ENCODE data around the gene YIPF1.

Gene YIPF1

GRCh38 chr1:53889304-53890298 is at the start of gene YIPF1:
Gene YIPF1 (minus strand): TSS chr1:53889797. CDS start chr1:53888937, 860 bp downstream.
- Mint-ChIP-seq H3K36me3 (ENCODE audit: low read depth) (peaks cover 21% of the 10 kb centered on the region), H3K9me3 (no peaks in the 10 kb centered on the region), H3K27ac (peak within 1 kb of the TSS; percentile 83), H3K27me3 (ENCODE audit: low read depth) (no peaks in the 10 kb centered on the region), H3K4me3 (peak within 1 kb of the TSS; percentile 96), H3K4me1 (ENCODE audit: low read depth) (peaks cover 28% of the 10 kb centered on the region)

- no peaks in the 10 kb centered on the region for H3K27me3 Mint-ChIP-seq (ENCODE audit: low read depth)
- no peak overlapping the region for H3K27ac Mint-ChIP-seq
- peaks cover 14% of the 10 kb centered on the region for H3K9me3 Mint-ChIP-seq
- H3K36me3 Mint-ChIP-seq (ENCODE audit: low read depth), result peaks cover 58% of the 10 kb centered on the region
- no peak overlapping the region for H3K4me3 Mint-ChIP-seq
- H3K4me1 Mint-ChIP-seq (ENCODE audit: low read depth), result peaks cover 14% of the 10 kb centered on the region
These were observed 48.7 kb upstream of the YIPF1 start for GRCh38 chr1:53938136-53938830.

- Mint-ChIP-seq H3K9me3 (peaks cover 19% of the 10 kb centered on the region), H3K27me3 (ENCODE audit: low read depth) (no peaks in the 10 kb centered on the region), H3K4me1 (ENCODE audit: low read depth) (peaks cover 4% of the 10 kb centered on the region), H3K36me3 (ENCODE audit: low read depth) (peaks cover 61% of the 10 kb centered on the region), H3K27ac (no peak overlapping the region), H3K4me3 (no peak overlapping the region)
These were observed 46.8 kb upstream of the YIPF1 start for GRCh38 chr1:53936430-53936829.

GRCh38 chr1:53934170-53934765 is 44.7 kb upstream of the YIPF1 start:
- Mint-ChIP-seq H3K4me1 (ENCODE audit: low read depth) (peaks cover 2% of the 10 kb centered on the region), H3K4me3 (no peak overlapping the region), H3K27me3 (ENCODE audit: low read depth) (no peaks in the 10 kb centered on the region), H3K27ac (no peak overlapping the region), H3K36me3 (ENCODE audit: low read depth) (peaks cover 64% of the 10 kb centered on the region), H3K9me3 (peaks cover 19% of the 10 kb centered on the region)

GRCh38 chr1:53931523-53931922 is 41.9 kb upstream of the YIPF1 start:
- Mint-ChIP-seq H3K4me1 (ENCODE audit: low read depth) (no peaks in the 10 kb centered on the region), H3K27ac (no peak overlapping the region), H3K9me3 (peaks cover 19% of the 10 kb centered on the region), H3K4me3 (no peak overlapping the region), H3K36me3 (ENCODE audit: low read depth) (peaks cover 61% of the 10 kb centered on the region), H3K27me3 (ENCODE audit: low read depth) (no peaks in the 10 kb centered on the region)

- peaks cover 19% of the 10 kb centered on the region for H3K9me3 Mint-ChIP-seq
- no peaks in the 10 kb centered on the region for H3K27me3 Mint-ChIP-seq (ENCODE audit: low read depth)
- no peak overlapping the region for H3K4me3 Mint-ChIP-seq
- H3K27ac Mint-ChIP-seq, result no peak overlapping the region
- peaks cover 58% of the 10 kb centered on the region for H3K36me3 Mint-ChIP-seq (ENCODE audit: low read depth)
- no peaks in the 10 kb centered on the region for H3K4me1 Mint-ChIP-seq (ENCODE audit: low read depth)
These were observed 41.3 kb upstream of the YIPF1 start for GRCh38 chr1:53930932-53931331.

GRCh38 chr1:53929246-53929960 is 39.8 kb upstream of the YIPF1 start:
- no peak overlapping the region for H3K4me3 Mint-ChIP-seq
- no peaks in the 10 kb centered on the region for H3K27me3 Mint-ChIP-seq (ENCODE audit: low read depth)
- peaks cover 2% of the 10 kb centered on the region for H3K4me1 Mint-ChIP-seq (ENCODE audit: low read depth)
- peaks cover 11% of the 10 kb centered on the region for H3K9me3 Mint-ChIP-seq
- peaks cover 51% of the 10 kb centered on the region for H3K36me3 Mint-ChIP-seq (ENCODE audit: low read depth)
- no peak overlapping the region for H3K27ac Mint-ChIP-seq

GRCh38 chr1:53927376-53927881 is 37.8 kb upstream of the YIPF1 start:
- H3K9me3 Mint-ChIP-seq, result peaks cover 3% of the 10 kb centered on the region
- H3K27me3 Mint-ChIP-seq (ENCODE audit: low read depth), result no peaks in the 10 kb centered on the region
- H3K4me3 Mint-ChIP-seq, result no peak overlapping the region
- H3K36me3 Mint-ChIP-seq (ENCODE audit: low read depth), result peaks cover 48% of the 10 kb centered on the region
- H3K4me1 Mint-ChIP-seq (ENCODE audit: low read depth), result peaks cover 2% of the 10 kb centered on the region
- no peak overlapping the region for H3K27ac Mint-ChIP-seq

- Mint-ChIP-seq H3K36me3 (ENCODE audit: low read depth) (peaks cover 26% of the 10 kb centered on the region), H3K4me1 (ENCODE audit: low read depth) (peaks cover 35% of the 10 kb centered on the region), H3K27me3 (ENCODE audit: low read depth) (no peaks in the 10 kb centered on the region), H3K4me3 (no peak overlapping the region), H3K9me3 (no peaks in the 10 kb centered on the region), H3K27ac (peak overlapping the region; percentile 88)
These were observed 30.1 kb upstream of the YIPF1 start for GRCh38 chr1:53919675-53920066.

GRCh38 chr1:53918343-53918742 is 28.7 kb upstream of the YIPF1 start:
- Mint-ChIP-seq H3K27ac (no peak overlapping the region), H3K36me3 (ENCODE audit: low read depth) (peaks cover 23% of the 10 kb centered on the region), H3K9me3 (no peaks in the 10 kb centered on the region), H3K4me3 (no peak overlapping the region), H3K4me1 (ENCODE audit: low read depth) (peaks cover 35% of the 10 kb centered on the region), H3K27me3 (ENCODE audit: low read depth) (no peaks in the 10 kb centered on the region)

- Mint-ChIP-seq H3K4me1 (ENCODE audit: low read depth) (peaks cover 16% of the 10 kb centered on the region), H3K9me3 (no peaks in the 10 kb centered on the region), H3K4me3 (no peak overlapping the region), H3K36me3 (ENCODE audit: low read depth) (peaks cover 13% of the 10 kb centered on the region), H3K27me3 (ENCODE audit: low read depth) (no peaks in the 10 kb centered on the region), H3K27ac (peak overlapping the region; percentile 12)
These were observed 23.9 kb upstream of the YIPF1 start for GRCh38 chr1:53913352-53914033.

- H3K4me1 Mint-ChIP-seq (ENCODE audit: low read depth), result peaks cover 10% of the 10 kb centered on the region
- no peaks in the 10 kb centered on the region for H3K9me3 Mint-ChIP-seq
- H3K36me3 Mint-ChIP-seq (ENCODE audit: low read depth), result peaks cover 8% of the 10 kb centered on the region
- no peaks in the 10 kb centered on the region for H3K27me3 Mint-ChIP-seq (ENCODE audit: low read depth)
- no peak overlapping the region for H3K4me3 Mint-ChIP-seq
- H3K27ac Mint-ChIP-seq, result no peak overlapping the region
These were observed 21.8 kb upstream of the YIPF1 start for GRCh38 chr1:53911442-53911841.

GRCh38 chr1:53909946-53910345 is 20.3 kb upstream of the YIPF1 start:
- no peaks in the 10 kb centered on the region for H3K27me3 Mint-ChIP-seq (ENCODE audit: low read depth)
- peaks cover 4% of the 10 kb centered on the region for H3K36me3 Mint-ChIP-seq (ENCODE audit: low read depth)
- H3K4me3 Mint-ChIP-seq, result no peak overlapping the region
- H3K4me1 Mint-ChIP-seq (ENCODE audit: low read depth), result no peaks in the 10 kb centered on the region
- H3K27ac Mint-ChIP-seq, result no peak overlapping the region
- no peaks in the 10 kb centered on the region for H3K9me3 Mint-ChIP-seq

Measured in T-helper 1 cell treated with Interleukin-12 subunit alpha and Interleukin-12 subunit beta and Interleukin-4 antibody, amounts not matched to agents 30 μg/mL and 1 μg/mL, for 36 hours (primary cell).